ENCODE results near the gene LMTK2. TPM values are rescaled to one million over a fixed set of nuclear protein-coding genes. Genes with fewer than 3 reads are reported as not detected.

The LMTK2 gene
- total RNA-seq, 1 donor from 2014 or later, result 21.6 TPM

GRCh38 chr7:98241674-98242241, 135.1 kb downstream of the LMTK2 start:
- DNase-seq (ENCODE audit: extremely low spot score in 2 of 2), result no peak
- Histone ChIP-seq H3K36me3 (peaks cover 0 to 32% of the 10 kb centered on the region in 2 donors), H3K27ac (no peak overlapping the region), H3K4me3 (no peak overlapping the region), H3K4me1 (no peaks in the 10 kb centered on the region), H3K27me3 (no peaks in the 10 kb centered on the region), H3K9me3 (no peaks in the 10 kb centered on the region)
- intact Hi-C loops (cut with DNase I), result no loop called here
- TF ChIP-seq POLR2AphosphoS5 (IDR thresholded peaks at IDR 0.05; ENCODE audit: insufficient read depth in 1 of 2, low read depth in 1 of 2) (no peak), CTCF (IDR thresholded peaks at IDR 0.05) (no peak), POLR2A (IDR thresholded peaks at IDR 0.05) (no peak)

DNA sequence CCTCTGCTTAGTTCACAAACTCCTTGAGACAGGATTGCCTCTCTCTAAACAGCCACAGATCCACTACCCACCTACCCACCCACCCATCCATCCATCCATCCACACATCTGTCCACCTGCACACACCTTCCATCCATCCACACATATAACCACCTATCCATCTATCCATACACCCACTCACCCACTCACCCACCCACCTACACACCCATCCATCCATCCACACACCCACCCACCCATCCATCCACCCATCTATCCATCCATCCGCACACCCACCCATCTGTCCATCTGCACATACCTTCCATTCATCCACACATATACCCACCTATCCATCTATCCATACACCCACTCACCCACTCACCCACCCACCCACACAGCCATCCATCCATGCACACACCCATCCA, 135.7 kb downstream of the LMTK2 start:
- no peak overlapping the region for H3K27ac ChIP-seq
- H3K36me3 ChIP-seq, result peaks cover 0 to 32% of the 10 kb centered on the region in 2 donors
- no peak for DNase-seq (ENCODE audit: extremely low spot score in 2 of 2)
- no peaks in the 10 kb centered on the region for H3K4me1 ChIP-seq
- intact Hi-C loops (cut with DNase I), result no loop called here
- TF ChIP-seq POLR2A (IDR thresholded peaks at IDR 0.05) (no peak), POLR2AphosphoS5 (IDR thresholded peaks at IDR 0.05; ENCODE audit: insufficient read depth in 1 of 2, low read depth in 1 of 2) (no peak), CTCF (IDR thresholded peaks at IDR 0.05) (no peak)
- H3K4me3 ChIP-seq, result no peak overlapping the region
- no peaks in the 10 kb centered on the region for H3K27me3 ChIP-seq
- H3K9me3 ChIP-seq, result no peaks in the 10 kb centered on the region

DNA sequence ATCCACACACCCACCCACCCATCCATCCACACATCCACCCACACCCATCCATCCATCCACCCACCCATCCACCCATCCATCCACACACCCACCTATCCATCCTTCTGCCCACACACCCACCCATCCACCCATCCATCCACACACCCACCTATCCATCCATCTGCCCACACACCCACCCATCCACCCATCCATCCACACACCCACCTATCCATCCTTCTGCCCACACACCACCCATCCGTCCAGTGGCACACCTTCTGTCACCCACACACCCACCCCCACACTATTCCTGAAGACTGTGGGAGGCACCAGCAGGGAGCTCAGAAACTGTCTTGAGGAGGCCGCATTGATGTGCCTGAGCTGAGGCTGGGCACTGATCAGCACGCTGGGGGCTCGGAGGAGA, 136.3 kb downstream of the LMTK2 start:
- Histone ChIP-seq H3K4me1 (no peaks in the 10 kb centered on the region), H3K36me3 (peaks cover 0 to 32% of the 10 kb centered on the region in 2 donors), H3K9me3 (no peaks in the 10 kb centered on the region), H3K4me3 (no peak overlapping the region), H3K27me3 (no peaks in the 10 kb centered on the region), H3K27ac (no peak overlapping the region)
- TF ChIP-seq POLR2AphosphoS5 (IDR thresholded peaks at IDR 0.05; ENCODE audit: insufficient read depth in 1 of 2, low read depth in 1 of 2) (no peak), POLR2A (IDR thresholded peaks at IDR 0.05) (no peak), CTCF (IDR thresholded peaks at IDR 0.05) (no peak)
- no peak for DNase-seq (ENCODE audit: extremely low spot score in 2 of 2)
- intact Hi-C loops (cut with DNase I), result no loop called here

GRCh38 chr7:98244871-98245270, 138.2 kb downstream of the LMTK2 start:
- peaks cover under 1% of the 10 kb centered on the region for H3K4me1 ChIP-seq
- H3K4me3 ChIP-seq, result no peak overlapping the region
- H3K27ac ChIP-seq, result no peak overlapping the region
- no peak for TF ChIP-seq CTCF (IDR thresholded peaks at IDR 0.05)
- no peak for TF ChIP-seq POLR2A (IDR thresholded peaks at IDR 0.05)
- TF ChIP-seq POLR2AphosphoS5 (IDR thresholded peaks at IDR 0.05; ENCODE audit: insufficient read depth in 1 of 2, low read depth in 1 of 2), result no peak
- intact Hi-C loops (cut with DNase I), result no loop called here
- peaks cover 0 to 32% of the 10 kb centered on the region in 2 donors for H3K36me3 ChIP-seq
- no peaks in the 10 kb centered on the region for H3K9me3 ChIP-seq
- DNase-seq (ENCODE audit: extremely low spot score in 2 of 2), result no peak
- H3K27me3 ChIP-seq, result no peaks in the 10 kb centered on the region

GRCh38 chr7:98248156-98248555, 141.5 kb downstream of the LMTK2 start:
- TF ChIP-seq CTCF (IDR thresholded peaks at IDR 0.05), result no peak
- no peak for TF ChIP-seq POLR2A (IDR thresholded peaks at IDR 0.05)
- no peak for TF ChIP-seq POLR2AphosphoS5 (IDR thresholded peaks at IDR 0.05; ENCODE audit: insufficient read depth in 1 of 2, low read depth in 1 of 2)
- peaks cover 0 to 16% of the 10 kb centered on the region in 2 donors for H3K36me3 ChIP-seq
- H3K4me1 ChIP-seq, result peaks cover 28% of the 10 kb centered on the region
- no peaks in the 10 kb centered on the region for H3K9me3 ChIP-seq
- DNase-seq (ENCODE audit: extremely low spot score in 2 of 2), result no peak
- intact Hi-C loops (cut with DNase I), result no loop called here
- H3K4me3 ChIP-seq, result no peak overlapping the region
- no peak overlapping the region for H3K27ac ChIP-seq
- H3K27me3 ChIP-seq, result no peaks in the 10 kb centered on the region
